ENCODE results near the gene ZNF644.
"Not testable (repeated sequence)": the region's sequence is repeated elsewhere in the genome, so short reads cannot be mapped to it uniquely, and the experiment has no call there.

Gene ZNF644

GRCh38 chr1:90945287-90945686 is 76.5 kb downstream of the ZNF644 start:
- Mint-ChIP-seq H3K9me3 (no peaks in the 10 kb centered on the region), H3K27ac (no peak overlapping the region), H3K27me3 (ENCODE audit: low read depth) (no peaks in the 10 kb centered on the region), H3K4me3 (no peak overlapping the region), H3K36me3 (ENCODE audit: low read depth) (peaks cover 12% of the 10 kb centered on the region), H3K4me1 (no peaks in the 10 kb centered on the region)
- no peak for TF ChIP-seq CTCF (IDR thresholded peaks at IDR 0.05; ENCODE audit: unreplicated experiment in 3 of 3)

- Mint-ChIP-seq H3K27ac (no peak overlapping the region), H3K4me3 (no peak overlapping the region)
Observed at GRCh38 chr1:90943966-90944365, 77.9 kb downstream of the ZNF644 start.

GRCh38 chr1:90940746-90941145 is 81.1 kb downstream of the ZNF644 start:
- H3K4me1 Mint-ChIP-seq = peaks cover 3% of the 10 kb centered on the region
- no peaks in the 10 kb centered on the region for H3K27me3 Mint-ChIP-seq (ENCODE audit: low read depth)
- no peak overlapping the region for H3K4me3 Mint-ChIP-seq
- TF ChIP-seq CTCF (IDR thresholded peaks at IDR 0.05; ENCODE audit: unreplicated experiment in 3 of 3) = no peak
- H3K36me3 Mint-ChIP-seq (ENCODE audit: low read depth) = peaks cover 53% of the 10 kb centered on the region
- H3K27ac Mint-ChIP-seq = no peak overlapping the region
- no peaks in the 10 kb centered on the region for H3K9me3 Mint-ChIP-seq

More at GRCh38 chr1:90943966-90944365, 77.9 kb downstream of the ZNF644 start:
- H3K36me3 Mint-ChIP-seq (ENCODE audit: low read depth) = peaks cover 25% of the 10 kb centered on the region
- H3K4me1 Mint-ChIP-seq = no peaks in the 10 kb centered on the region
- no peak for TF ChIP-seq CTCF (IDR thresholded peaks at IDR 0.05; ENCODE audit: unreplicated experiment in 3 of 3)
- H3K27me3 Mint-ChIP-seq (ENCODE audit: low read depth) = no peaks in the 10 kb centered on the region
- H3K9me3 Mint-ChIP-seq = no peaks in the 10 kb centered on the region

DNA sequence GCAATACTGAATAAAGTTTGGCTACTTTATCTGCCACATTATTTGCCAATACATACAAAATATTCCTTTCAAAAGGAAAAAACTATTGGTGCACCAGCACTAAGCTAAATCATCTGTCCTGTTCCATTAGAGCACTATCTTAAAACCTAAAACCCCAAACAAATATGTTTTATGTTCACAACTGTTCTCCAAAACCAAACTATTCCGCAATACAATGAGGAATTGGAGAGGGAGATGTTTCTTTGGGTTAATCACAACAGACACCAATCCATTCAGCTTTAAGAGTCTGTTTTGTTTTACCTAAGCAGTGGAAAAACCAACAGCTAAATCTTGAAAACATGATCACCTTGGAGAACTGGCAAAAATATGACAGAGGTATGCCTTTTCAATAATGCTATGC is 85.1 kb downstream of the ZNF644 start:
- H3K36me3 Mint-ChIP-seq (ENCODE audit: low read depth) = peaks cover 60% of the 10 kb centered on the region
- no peak for TF ChIP-seq CTCF (IDR thresholded peaks at IDR 0.05; ENCODE audit: unreplicated experiment in 3 of 3)
- peaks cover 3% of the 10 kb centered on the region for H3K4me1 Mint-ChIP-seq
- H3K9me3 Mint-ChIP-seq = no peaks in the 10 kb centered on the region
- no peak overlapping the region for H3K27ac Mint-ChIP-seq
- no peaks in the 10 kb centered on the region for H3K27me3 Mint-ChIP-seq (ENCODE audit: low read depth)
- H3K4me3 Mint-ChIP-seq = no peak overlapping the region

- Mint-ChIP-seq H3K9me3 (no peaks in the 10 kb centered on the region), H3K27ac (no peak overlapping the region), H3K4me1 (peaks cover 3% of the 10 kb centered on the region), H3K36me3 (ENCODE audit: low read depth) (peaks cover 56% of the 10 kb centered on the region), H3K4me3 (no peak overlapping the region), H3K27me3 (ENCODE audit: low read depth) (no peaks in the 10 kb centered on the region)
- TF ChIP-seq CTCF (IDR thresholded peaks at IDR 0.05; ENCODE audit: unreplicated experiment in 3 of 3) = no peak
Observed at GRCh38 chr1:90936061-90936460, 85.8 kb downstream of the ZNF644 start.

GRCh38 chr1:90928231-90928630 is 93.6 kb downstream of the ZNF644 start:
- peaks cover 37% of the 10 kb centered on the region for H3K36me3 Mint-ChIP-seq (ENCODE audit: low read depth)
- H3K27ac Mint-ChIP-seq; H3K4me1 Mint-ChIP-seq; H3K9me3 Mint-ChIP-seq; H3K4me3 Mint-ChIP-seq; H3K27me3 Mint-ChIP-seq (ENCODE audit: low read depth): not testable (repeated sequence)

DNA sequence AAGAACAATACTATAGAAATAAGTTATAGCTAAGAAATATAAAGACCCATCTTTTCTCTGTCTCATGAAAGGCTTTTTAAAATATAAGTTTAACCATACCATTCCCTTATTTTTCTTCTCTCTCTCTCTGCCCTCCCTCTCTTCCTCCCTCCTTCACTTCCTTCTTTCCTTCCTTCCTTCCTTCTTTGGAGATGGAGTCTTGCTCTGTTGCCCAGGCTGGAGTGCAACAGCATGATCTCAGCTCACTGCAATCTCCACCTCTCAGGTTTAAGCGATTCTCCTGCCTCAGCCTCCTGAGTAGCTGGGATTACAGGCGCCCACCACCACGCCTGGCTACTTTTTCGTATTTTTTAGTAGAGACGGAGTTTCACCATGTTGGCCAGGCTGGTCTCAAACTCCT is 94.2 kb downstream of the ZNF644 start:
- H3K27ac Mint-ChIP-seq; H3K4me3 Mint-ChIP-seq; H3K9me3 Mint-ChIP-seq; H3K4me1 Mint-ChIP-seq; H3K27me3 Mint-ChIP-seq (ENCODE audit: low read depth): not testable (repeated sequence)
- H3K36me3 Mint-ChIP-seq (ENCODE audit: low read depth) = peaks cover 37% of the 10 kb centered on the region

All from nephron (organoid).